AG04450 (cell line): ENCODE data around the gene ELP2. TPM values are rescaled to one million over a fixed set of nuclear protein-coding genes. Genes with fewer than 3 reads are reported as not detected.

Experiments used
- CTCF ChIA-PET: fragments of 300-600, 350-600 bp; formaldehyde crosslinking; extraction: SDS; loops from one replicate; lab custom pipeline; 2022; ENCODE audit warnings: antibody characterized with exemption, inconsistent platforms; lab: Charles Lee
- POLR2A ChIA-PET: fragments of 350-600 bp; formaldehyde crosslinking; extraction: SDS; loops from one replicate; lab custom pipeline; 2021; ENCODE audit warnings: antibody characterized with exemption, inconsistent platforms; lab: Yijun Ruan, JAX
- DNase-seq: peaks from one replicate; pipeline ENCODE4 v3.0.0-alpha.2; 2011; ENCODE audit warnings: low read depth, low spot score
- H3K27ac ChIP-seq: one replicate; pipeline ENCODE4 v1.5.1; 2012; ENCODE audit warnings: low read depth, low read length, control low read depth
- H3K27me3 ChIP-seq: one replicate; pipeline ENCODE4 v1.6.0; 2012; ENCODE audit warnings: low read length; ENCODE audit not compliant: control insufficient read depth, insufficient read depth
- H3K4me3 ChIP-seq: 2 replicates; pipeline ENCODE4 v1.5.1; 2011; ENCODE audit warnings: mild to moderate bottlenecking, low read depth, low read length, control low read depth
- H3K9me3 ChIP-seq: 2 replicates; pipeline ENCODE4 v1.5.1; 2012; ENCODE audit warnings: low read length; ENCODE audit not compliant: control insufficient read depth, insufficient read depth
- CTCF ChIP-seq: IDR thresholded peaks from 2 replicates; pipeline ENCODE4 v1.5.1; 2011; ENCODE audit warnings: low read depth, low read length, control low read depth, inconsistent platforms
- polyA plus RNA-seq: library from polyadenylated mRNA; depleted of rRNA; stranded (reverse); fragments of >200 nt; gene quantifications from 2 replicates; pipeline ENCODE4 v1.2.3, GENCODE V29; 2011

ELP2 gene
- polyA plus RNA-seq, 1 experiment: 122 TPM

GRCh38 chr18:36130039-36130831 lies 536 bp downstream of the ELP2 start:
- Histone ChIP-seq H3K27me3 (no peaks in the 10 kb centered on the region), H3K27ac (peak overlapping the region; percentile 100), H3K4me3 (peak overlapping the region; percentile 97), H3K9me3 (peaks cover 3% of the 10 kb centered on the region; the same call in 1 of the 2 replicates)
- TF ChIP-seq CTCF: no peak
- ChIA-PET POLR2A (interaction anchor here (0.5 to 0.9 kb wide), 2 partner anchors 23 to 113 kb away, joined by 3 to 6 read pairs; no protein-coding TSS in a partner anchor), CTCF (interaction anchor here (0.9 to 1.7 kb wide), 4 partner anchors 22 to 154 kb away, joined by 3 to 6 read pairs (median 3); no protein-coding TSS in a partner anchor)
- DNase-seq: no peak

GRCh38 chr18:36130883-36131653 lies 1.4 kb downstream of the ELP2 start:
- Histone ChIP-seq H3K27ac (no peak overlapping the region), H3K4me3 (peak overlapping the region; percentile 97), H3K9me3 (peaks cover 3% of the 10 kb centered on the region; the same call in 1 of the 2 replicates), H3K27me3 (no peaks in the 10 kb centered on the region)
- TF ChIP-seq CTCF: no peak
- no peak for DNase-seq
- ChIA-PET POLR2A (interaction anchor here (0.6 kb wide), 1 partner anchor 66 kb away, joined by 3 read pairs; no protein-coding TSS in a partner anchor), CTCF (interaction anchor here (0.6 to 1.7 kb wide), 4 partner anchors 35 to 153 kb away, joined by 3 to 6 read pairs (median 4); no protein-coding TSS in a partner anchor)

DNA sequence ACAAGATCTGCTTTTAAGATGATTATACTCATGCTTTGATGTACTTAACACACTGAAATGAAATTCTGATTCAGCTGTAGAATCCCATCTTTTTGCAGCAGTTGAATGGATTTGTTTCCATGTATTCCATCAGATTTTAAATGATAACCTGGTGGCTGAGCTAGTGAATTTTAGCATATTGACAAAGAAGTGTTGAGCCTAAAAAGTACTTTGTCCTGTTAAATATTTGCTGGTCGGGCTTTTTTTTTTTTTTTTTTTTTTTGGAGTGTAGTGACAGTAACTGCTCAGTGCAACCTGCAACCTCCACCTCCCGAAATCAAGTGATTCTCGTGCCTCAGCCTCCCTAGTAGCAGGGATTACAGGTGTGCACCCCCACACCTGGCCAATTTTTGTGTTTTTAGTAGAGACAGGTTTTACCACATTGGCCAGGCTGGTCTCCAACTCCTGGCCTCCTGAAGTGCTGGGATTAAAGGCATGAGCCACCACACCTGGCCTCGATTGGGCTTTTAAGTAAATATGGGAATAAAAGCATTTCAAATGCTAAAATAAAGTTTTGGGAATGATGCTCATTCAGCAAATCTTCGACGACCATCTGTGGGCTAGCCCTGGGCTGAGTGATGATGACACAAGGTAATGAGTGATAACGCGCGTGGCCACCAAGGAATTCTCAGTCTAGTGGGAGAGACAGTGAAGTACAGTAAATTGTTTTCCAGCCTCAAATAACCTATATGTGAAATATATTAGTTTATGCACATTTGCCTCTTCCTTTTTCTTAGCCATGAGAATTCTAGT lies 2.2 kb downstream of the ELP2 start:
- H3K27me3 ChIP-seq: no peaks in the 10 kb centered on the region
- no peak for TF ChIP-seq CTCF
- no peak overlapping the region for H3K4me3 ChIP-seq
- ChIA-PET CTCF (interaction anchor here (0.7 to 1.7 kb wide), 2 partner anchors 114 to 152 kb away, joined by 5 to 6 read pairs; no protein-coding TSS in a partner anchor), POLR2A (interaction anchor here (0.6 kb wide), 1 partner anchor 65 kb away, joined by 3 read pairs; no protein-coding TSS in a partner anchor)
- H3K27ac ChIP-seq: no peak overlapping the region
- DNase-seq: no peak
- H3K9me3 ChIP-seq: peaks cover 3% of the 10 kb centered on the region; the same call in 1 of the 2 replicates

GRCh38 chr18:36132756-36133155 lies 3.1 kb downstream of the ELP2 start:
- peaks cover 3% of the 10 kb centered on the region; the same call in 1 of the 2 replicates for H3K9me3 ChIP-seq
- ChIA-PET CTCF (interaction anchor here (1.1 kb wide), 1 partner anchor 149 kb away, joined by 3 read pairs; no protein-coding TSS in a partner anchor), POLR2A (no interaction called here)
- H3K27me3 ChIP-seq: no peaks in the 10 kb centered on the region
- TF ChIP-seq CTCF: no peak
- H3K4me3 ChIP-seq: no peak overlapping the region
- no peak for DNase-seq
- H3K27ac ChIP-seq: no peak overlapping the region
